Fibroblast of mammary gland (primary cell): ENCODE data around the gene LRPAP1.

Source experiments
- DNase-seq: peaks from one replicate; pipeline ENCODE4 v3.0.0-alpha.2; 2010; ENCODE audit warnings: low read depth
- H3K4me3 ChIP-seq: 2 replicates; pipeline ENCODE4 v1.5.1; 2011; ENCODE audit warnings: low read depth, mild to moderate bottlenecking, low read length, moderate library complexity; ENCODE audit not compliant: control insufficient read depth
- CTCF ChIP-seq: conservative IDR thresholded peaks from 2 replicates; pipeline ENCODE4 v1.5.1; 2011; ENCODE audit warnings: low read depth, low read length, inconsistent platforms; ENCODE audit not compliant: control insufficient read depth, insufficient read depth

Gene LRPAP1

DNA sequence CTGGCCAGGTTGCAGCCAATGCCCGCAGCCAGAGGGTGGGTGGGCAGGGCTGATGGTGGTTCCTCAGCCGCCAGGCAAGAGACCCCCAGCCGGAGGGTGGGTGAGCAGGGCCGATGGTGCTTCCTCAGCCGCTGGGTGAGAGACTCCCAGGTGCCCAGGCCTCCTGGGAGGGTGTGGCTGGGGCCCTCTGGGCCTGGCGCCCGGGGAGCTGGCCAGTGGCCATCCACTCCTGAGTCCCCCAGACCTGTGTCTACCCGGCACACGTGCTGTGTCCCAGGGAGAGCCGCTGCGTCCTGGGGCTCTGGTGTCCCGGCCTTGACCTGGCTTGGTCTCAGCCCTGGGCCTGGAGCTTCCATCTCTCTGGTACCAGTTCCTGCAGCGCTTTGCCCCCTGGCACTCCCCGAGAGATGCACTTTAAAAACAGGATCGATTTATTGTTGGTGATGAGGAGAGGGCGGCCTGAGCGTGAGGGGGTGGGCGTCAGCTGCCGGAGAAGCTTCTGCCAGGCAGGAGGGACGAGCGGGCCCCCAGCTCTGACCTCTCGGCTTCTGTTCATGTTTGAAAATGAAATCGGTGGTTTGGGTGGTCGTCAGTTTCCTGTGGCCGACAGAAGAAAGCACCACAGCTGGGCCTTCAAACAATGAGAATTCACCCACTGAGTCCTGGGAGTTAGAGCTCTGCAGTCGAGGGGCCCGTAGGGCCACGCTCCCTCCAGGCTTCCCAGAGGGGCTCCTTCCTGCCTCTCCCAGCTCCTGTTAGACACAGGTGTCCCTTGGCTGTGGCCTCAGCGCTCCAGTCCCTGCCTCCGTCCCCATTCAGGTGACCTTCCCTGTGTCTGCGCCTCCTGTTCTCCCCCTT is 62.6 kb downstream of the LRPAP1 start:
- no peak for TF ChIP-seq CTCF
- DNase-seq: no peak
- no peak overlapping the region for H3K4me3 ChIP-seq

GRCh38 chr4:3468804-3469203 is 63.4 kb downstream of the LRPAP1 start:
- H3K4me3 ChIP-seq: no peak overlapping the region
- TF ChIP-seq CTCF: no peak
- no peak for DNase-seq

DNA sequence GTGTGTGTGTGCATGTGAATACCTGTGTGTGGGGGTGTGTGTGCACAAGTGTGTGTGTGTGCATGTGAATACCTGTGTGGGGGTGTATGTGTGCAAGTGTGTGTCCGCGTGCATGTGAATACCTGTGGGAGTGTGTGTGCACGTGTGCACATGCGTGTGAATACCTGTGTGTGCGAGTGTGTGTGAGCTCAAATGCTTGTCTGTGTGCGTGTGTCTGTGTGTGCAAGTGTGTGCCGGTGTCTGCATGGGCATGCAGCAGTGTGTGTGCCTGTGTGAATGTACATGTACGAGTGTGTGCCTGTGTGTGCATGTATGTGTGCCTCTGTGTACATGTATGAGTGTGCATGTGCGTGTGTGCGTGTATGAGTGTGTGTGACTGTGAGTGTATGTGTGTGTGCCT is 64.1 kb downstream of the LRPAP1 start:
- no peak for TF ChIP-seq CTCF
- no peak for DNase-seq
- H3K4me3 ChIP-seq: no peak overlapping the region

DNA sequence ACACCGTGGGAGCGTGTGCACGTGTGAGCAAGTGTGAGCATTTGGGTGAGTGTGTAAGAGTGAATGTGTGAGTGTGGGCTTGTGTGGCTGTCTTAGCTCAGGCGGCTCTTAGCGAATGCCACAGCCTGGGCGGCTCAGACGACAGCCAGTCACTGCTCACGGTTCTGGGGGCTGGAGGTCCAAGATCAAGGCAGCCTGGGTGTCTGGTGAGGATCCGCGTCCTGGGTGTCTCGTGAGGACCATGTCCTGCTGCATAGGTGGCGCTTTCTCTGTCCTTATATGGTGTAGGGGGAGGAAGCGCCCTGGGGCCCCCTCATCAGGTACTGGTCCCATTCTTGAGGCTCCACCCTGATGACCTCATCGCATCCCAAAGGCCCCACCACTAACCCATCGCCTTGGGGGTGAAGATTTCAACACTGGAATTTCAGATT is 64.6 kb downstream of the LRPAP1 start:
- TF ChIP-seq CTCF: no peak
- DNase-seq: no peak
- no peak overlapping the region for H3K4me3 ChIP-seq

DNA sequence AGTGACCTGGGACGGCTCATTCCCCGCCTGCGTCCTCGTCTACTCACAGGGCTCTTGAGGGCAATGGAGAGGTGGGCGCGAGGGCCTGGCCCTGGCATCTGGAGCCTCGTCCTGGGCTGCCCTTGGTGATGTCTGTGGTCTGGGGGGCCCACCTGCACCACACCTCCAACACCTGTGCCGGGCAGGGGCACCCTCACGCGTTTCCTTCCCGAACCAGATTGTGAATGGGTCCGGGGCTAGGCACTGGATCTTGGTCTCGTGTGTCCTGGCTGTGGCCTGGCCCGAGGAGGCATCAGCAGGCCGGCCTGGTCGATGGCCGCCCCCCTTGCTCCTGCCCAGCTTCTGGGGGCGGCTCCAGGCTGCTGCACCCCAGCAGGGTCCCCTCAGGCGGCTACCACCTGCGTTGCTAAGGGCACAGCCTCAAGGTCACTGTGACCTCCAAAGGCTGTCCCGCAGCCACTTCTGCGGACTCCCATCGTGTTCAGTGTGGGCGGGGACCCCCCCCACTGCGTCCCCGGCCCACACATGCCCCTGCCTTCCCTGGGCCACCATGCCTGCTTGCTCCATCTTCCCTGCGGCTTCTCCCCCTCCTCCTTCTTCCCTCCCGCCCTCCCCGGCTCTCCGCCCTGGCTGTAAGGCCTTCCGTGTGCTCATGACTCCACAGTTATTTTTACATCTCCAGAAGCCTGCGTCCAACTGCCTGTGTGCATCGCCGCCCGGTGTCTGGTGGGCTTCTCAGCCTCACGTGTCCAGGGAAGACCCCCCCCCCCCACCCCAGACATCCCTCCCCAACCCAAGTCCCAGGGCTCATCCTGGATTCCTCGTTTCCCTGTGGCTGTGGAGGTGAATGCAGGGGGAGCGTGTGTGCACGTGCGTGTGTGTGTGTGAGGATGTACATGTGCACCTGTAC is 65.3 kb downstream of the LRPAP1 start:
- no peak overlapping the region for H3K4me3 ChIP-seq
- TF ChIP-seq CTCF: no peak
- DNase-seq: no peak

- DNase-seq: peak; percentile 9
- peak; percentile 12 for TF ChIP-seq CTCF
- H3K4me3 ChIP-seq: no peak overlapping the region
Observed at GRCh38 chr4:3465698-3466671, 66.2 kb downstream of the LRPAP1 start.
